PC-3 (cell line): ENCODE results near the gene SERINC2. TPM values are rescaled to one million over a fixed set of nuclear protein-coding genes. Genes with fewer than 3 reads are reported as not detected.
A peak's percentile ranks its signal among the peaks of the same experiment; 100 is the strongest.
"Not testable (repeated sequence)": the region's sequence is repeated elsewhere in the genome, so short reads cannot be mapped to it uniquely, and the experiment has no call there.

ENCODE experiments used
- ATAC-seq: fragments of 200-7000 bp; cut with Tn5 transposase; 2 replicates; pipeline ENCODE4 v1.9.1; 2020; ENCODE audit warnings: mild to moderate bottlenecking, moderate library complexity
- BruUV-seq: library from RNA; stranded (reverse); fragments of 400-500 nt; replicated peaks from 2 replicates; lab custom pipeline; 2021; lab: Mats Ljungman, UMichigan
- CTCF ChIA-PET: fragments of 300-600 bp; sonication (Branson Sonifier 250); formaldehyde crosslinking; loops from one replicate; lab custom pipeline; 2022; ENCODE audit warnings: antibody characterized with exemption; lab: Charles Lee
- POLR2A ChIA-PET: fragments of 300-600 bp; sonication (Branson Sonifier 250); formaldehyde crosslinking; loops from one replicate; lab custom pipeline; 2022; ENCODE audit warnings: antibody characterized with exemption; ENCODE audit not compliant: unreplicated experiment; lab: Charles Lee
- DNase-seq: peaks from one replicate; pipeline ENCODE4 v3.0.0-alpha.2; 2015
- H2AFZ ChIP-seq: fragments of 300-600 bp; sonication (generic); 2 replicates; pipeline ENCODE4 v1.6.0; 2016; ENCODE audit warnings: antibody characterized with exemption, low read length
- H3F3A ChIP-seq: fragments of 300-600 bp; sonication (generic); one replicate; pipeline ENCODE4 v1.6.0; 2017; ENCODE audit warnings: antibody characterized with exemption, low read length, control low read depth, mild to moderate bottlenecking; ENCODE audit not compliant: unreplicated experiment
- H3K27ac ChIP-seq: fragments of 300-600 bp; sonication (generic); 2 replicates; pipeline ENCODE4 v1.5.1; 2016; ENCODE audit warnings: mild to moderate bottlenecking, low read length
- H3K27me3 ChIP-seq: fragments of 300-600 bp; sonication (generic); 2 replicates; pipeline ENCODE4 v1.6.1; 2016; ENCODE audit warnings: low read length, mixed read lengths
- H3K36me3 ChIP-seq: fragments of 300-600 bp; sonication (generic); 2 replicates; pipeline ENCODE4 v1.6.1; 2016; ENCODE audit warnings: low read depth, mixed run types, low read length, mixed read lengths
- H3K4me1 ChIP-seq: fragments of 300-600 bp; sonication (generic); 2 replicates; pipeline ENCODE4 v1.5.1; 2016; ENCODE audit warnings: low read length; ENCODE audit not compliant: insufficient read depth
- H3K4me2 ChIP-seq: fragments of 300-600 bp; sonication (generic); 2 replicates; pipeline ENCODE4 v1.6.0; 2016; ENCODE audit warnings: low read length
- H3K4me3 ChIP-seq: fragments of 300-600 bp; sonication (generic); 2 replicates; pipeline ENCODE4 v1.5.1; 2016; ENCODE audit warnings: mild to moderate bottlenecking, low read length, mixed read lengths
- H3K79me2 ChIP-seq: fragments of 300-600 bp; sonication (generic); 2 replicates; pipeline ENCODE4 v1.6.1; 2017; ENCODE audit warnings: low read length, mixed read lengths
- H3K9ac ChIP-seq: fragments of 300-600 bp; sonication (generic); 2 replicates; pipeline ENCODE4 v1.6.0; 2016; ENCODE audit warnings: mild to moderate bottlenecking, low read length
- H3K9me2 ChIP-seq: fragments of 300-600 bp; sonication (generic); replicated peaks from 2 replicates; pipeline ENCODE4 v1.6.1; 2016; ENCODE audit warnings: mixed run types, low read length, mixed read lengths
- H3K9me3 ChIP-seq: fragments of 300-600 bp; sonication (generic); 2 replicates; pipeline ENCODE4 v1.6.1; 2016; ENCODE audit warnings: low read length, mixed read lengths
- H4K20me1 ChIP-seq: fragments of 300-600 bp; sonication (generic); 2 replicates; pipeline ENCODE4 v1.6.1; 2016; ENCODE audit warnings: low read length, mixed read lengths
- intact Hi-C: fragments of 100-400 bp; cut with micrococcal nuclease; formaldehyde crosslinking; loops from 2 replicates; pipeline ENCODE4 v1.9.0; 2023
- total RNA-seq: library from RNA; depleted of rRNA; stranded (reverse); fragments of >200 nt; gene quantifications from 2 replicates; pipeline ENCODE4 v1.2.3, GENCODE V29; 2014

The SERINC2 gene
- total RNA-seq, 1 experiment from 2014 or later: 51.5 TPM

GRCh38 chr1:31472314-31472651, 59.3 kb downstream of the SERINC2 start:
- BruUV-seq, H3K4me3 ChIP-seq, H3K9me2 ChIP-seq, H3K27me3 ChIP-seq, H4K20me1 ChIP-seq, H3K36me3 ChIP-seq, H2AFZ ChIP-seq, H3K9me3 ChIP-seq, ATAC-seq, DNase-seq, H3K79me2 ChIP-seq, H3F3A ChIP-seq, intact Hi-C loops, H3K9ac ChIP-seq: not testable (repeated sequence)
- peak overlapping the region; percentile 64 for H3K27ac ChIP-seq
- CTCF ChIA-PET: interaction anchor here (0.6 kb wide), 1 partner anchor 13 kb away, joined by 4 read pairs; no protein-coding TSS in a partner anchor
- H3K4me2 ChIP-seq: peak overlapping the region; percentile 41
- POLR2A ChIA-PET: interaction anchor here (0.7 kb wide), 1 partner anchor 104 kb away, joined by 3 read pairs; the partner anchor contains the start of gene TINAGL1
- H3K4me1 ChIP-seq: peaks cover 21% of the 10 kb centered on the region

DNA sequence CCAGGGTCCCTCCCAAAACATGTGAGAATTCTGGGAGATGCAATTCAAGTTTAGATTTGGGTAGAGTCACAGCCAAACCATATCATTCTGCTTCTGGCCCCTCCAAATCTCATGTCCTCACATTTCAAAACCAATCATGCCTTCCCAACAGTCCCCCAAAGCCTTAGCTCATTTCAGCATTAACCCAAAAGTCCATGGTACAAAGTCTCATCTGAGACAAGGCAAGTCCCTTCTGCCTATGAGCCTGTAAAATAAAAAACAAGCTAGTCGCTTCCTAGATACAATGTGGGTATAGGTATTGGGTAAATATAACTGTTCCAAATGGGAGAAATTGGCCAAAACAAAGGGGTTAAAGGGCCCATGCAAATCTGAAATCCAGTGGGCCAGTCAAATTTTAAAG, 59.7 kb downstream of the SERINC2 start:
- H3K9me2 ChIP-seq, H3K27me3 ChIP-seq, H3F3A ChIP-seq, H3K9ac ChIP-seq, H4K20me1 ChIP-seq, DNase-seq, H2AFZ ChIP-seq, H3K4me3 ChIP-seq, H3K36me3 ChIP-seq, H3K9me3 ChIP-seq, intact Hi-C loops, H3K79me2 ChIP-seq, ATAC-seq, H3K4me2 ChIP-seq, BruUV-seq, POLR2A ChIA-PET: not testable (repeated sequence)
- H3K27ac ChIP-seq: 0 out of 2 replicates have a peak overlapping the region, but pooled peaks have one; percentile 64
- CTCF ChIA-PET: interaction anchor here (0.6 kb wide), 1 partner anchor 13 kb away, joined by 4 read pairs; no protein-coding TSS in a partner anchor
- peaks cover 25% of the 10 kb centered on the region for H3K4me1 ChIP-seq

- H4K20me1 ChIP-seq, CTCF ChIA-PET, POLR2A ChIA-PET, H3F3A ChIP-seq, H3K27me3 ChIP-seq, intact Hi-C loops, H3K4me2 ChIP-seq, ATAC-seq, H2AFZ ChIP-seq, H3K9ac ChIP-seq, H3K9me2 ChIP-seq, H3K27ac ChIP-seq, H3K9me3 ChIP-seq, H3K4me3 ChIP-seq, DNase-seq, H3K36me3 ChIP-seq, H3K79me2 ChIP-seq, BruUV-seq: not testable (repeated sequence)
- peaks cover 30% of the 10 kb centered on the region for H3K4me1 ChIP-seq
Observed at GRCh38 chr1:31473508-31473907, 60.5 kb downstream of the SERINC2 start.

- H3K4me3 ChIP-seq, CTCF ChIA-PET, H3K9me2 ChIP-seq, H4K20me1 ChIP-seq, ATAC-seq, H3K36me3 ChIP-seq, H3K27me3 ChIP-seq, BruUV-seq, H3K9ac ChIP-seq, DNase-seq, H3F3A ChIP-seq, H2AFZ ChIP-seq, H3K4me2 ChIP-seq, H3K27ac ChIP-seq, intact Hi-C loops, H3K9me3 ChIP-seq, H3K79me2 ChIP-seq, POLR2A ChIA-PET: not testable (repeated sequence)
- H3K4me1 ChIP-seq: peaks cover 30% of the 10 kb centered on the region
Observed at GRCh38 chr1:31474567-31474966, 61.6 kb downstream of the SERINC2 start.
